ENCODE measurements around the gene PLD5.

The PLD5 gene

DNA sequence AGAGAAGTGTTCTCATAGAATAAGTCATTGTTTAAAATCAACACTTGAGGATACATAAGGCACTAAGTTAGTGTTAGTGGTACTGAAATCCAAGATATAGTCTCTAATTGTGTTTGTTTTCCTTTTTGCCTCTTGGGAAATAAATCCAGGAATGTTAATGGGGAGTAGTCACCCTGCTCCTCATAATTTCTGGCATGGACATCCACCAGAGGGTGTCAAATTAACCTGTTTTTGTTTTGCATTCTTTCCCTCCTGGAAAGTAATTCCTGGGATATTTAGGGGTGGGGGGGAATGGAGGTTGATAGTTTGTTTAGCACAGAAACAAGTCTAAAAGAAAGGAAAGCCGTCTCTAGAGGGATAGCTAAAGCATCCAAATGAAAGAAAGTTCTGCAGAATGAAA is 437.8 kb downstream of the PLD5 start:
- TF ChIP-seq RAD21 (IDR thresholded peaks at IDR 0.05; ENCODE audit: low read depth) (no peak), TEAD4 (IDR thresholded peaks at IDR 0.05) (no peak), NFIC (IDR thresholded peaks at IDR 0.05) (no peak), MAX (IDR thresholded peaks at IDR 0.05) (no peak), YY1 (IDR thresholded peaks at IDR 0.05; ENCODE audit: low read depth) (no peak), USF1 (IDR thresholded peaks at IDR 0.05) (no peak), TCF12 (IDR thresholded peaks at IDR 0.05; ENCODE audit: low read depth) (no peak), EP300 (IDR thresholded peaks at IDR 0.05; ENCODE audit: borderline replicate concordance) (no peak), ZBTB7A (IDR thresholded peaks at IDR 0.05; ENCODE audit: low read depth) (no peak), CREB1 (IDR thresholded peaks at IDR 0.05; ENCODE audit: low read depth) (no peak), FOXM1 (IDR thresholded peaks at IDR 0.05; ENCODE audit: borderline replicate concordance, low read depth) (no peak), TAF1 (IDR thresholded peaks at IDR 0.05; ENCODE audit: low read depth) (no peak), EGR1 (IDR thresholded peaks at IDR 0.05) (no peak), CEBPB (IDR thresholded peaks at IDR 0.05) (no peak)
- TF ChIP-seq, protein P1, sequence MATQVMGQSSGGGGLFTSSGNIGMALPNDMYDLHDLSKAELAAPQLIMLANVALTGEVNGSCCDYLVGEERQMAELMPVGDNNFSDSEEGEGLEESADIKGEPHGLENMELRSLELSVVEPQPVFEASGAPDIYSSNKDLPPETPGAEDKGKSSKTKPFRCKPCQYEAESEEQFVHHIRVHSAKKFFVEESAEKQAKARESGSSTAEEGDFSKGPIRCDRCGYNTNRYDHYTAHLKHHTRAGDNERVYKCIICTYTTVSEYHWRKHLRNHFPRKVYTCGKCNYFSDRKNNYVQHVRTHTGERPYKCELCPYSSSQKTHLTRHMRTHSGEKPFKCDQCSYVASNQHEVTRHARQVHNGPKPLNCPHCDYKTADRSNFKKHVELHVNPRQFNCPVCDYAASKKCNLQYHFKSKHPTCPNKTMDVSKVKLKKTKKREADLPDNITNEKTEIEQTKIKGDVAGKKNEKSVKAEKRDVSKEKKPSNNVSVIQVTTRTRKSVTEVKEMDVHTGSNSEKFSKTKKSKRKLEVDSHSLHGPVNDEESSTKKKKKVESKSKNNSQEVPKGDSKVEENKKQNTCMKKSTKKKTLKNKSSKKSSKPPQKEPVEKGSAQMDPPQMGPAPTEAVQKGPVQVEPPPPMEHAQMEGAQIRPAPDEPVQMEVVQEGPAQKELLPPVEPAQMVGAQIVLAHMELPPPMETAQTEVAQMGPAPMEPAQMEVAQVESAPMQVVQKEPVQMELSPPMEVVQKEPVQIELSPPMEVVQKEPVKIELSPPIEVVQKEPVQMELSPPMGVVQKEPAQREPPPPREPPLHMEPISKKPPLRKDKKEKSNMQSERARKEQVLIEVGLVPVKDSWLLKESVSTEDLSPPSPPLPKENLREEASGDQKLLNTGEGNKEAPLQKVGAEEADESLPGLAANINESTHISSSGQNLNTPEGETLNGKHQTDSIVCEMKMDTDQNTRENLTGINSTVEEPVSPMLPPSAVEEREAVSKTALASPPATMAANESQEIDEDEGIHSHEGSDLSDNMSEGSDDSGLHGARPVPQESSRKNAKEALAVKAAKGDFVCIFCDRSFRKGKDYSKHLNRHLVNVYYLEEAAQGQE (IDR thresholded peaks at IDR 0.05; ENCODE audit: low read depth), result no peak

GRCh38 chr1:242086093-242086492 is 438.4 kb downstream of the PLD5 start:
- no peak for TF ChIP-seq NFIC (IDR thresholded peaks at IDR 0.05)
- TF ChIP-seq, protein P1 (IDR thresholded peaks at IDR 0.05; ENCODE audit: low read depth), result no peak
- TF ChIP-seq EP300 (IDR thresholded peaks at IDR 0.05; ENCODE audit: borderline replicate concordance), result no peak
- TF ChIP-seq CREB1 (IDR thresholded peaks at IDR 0.05; ENCODE audit: low read depth), result no peak
- TF ChIP-seq YY1 (IDR thresholded peaks at IDR 0.05; ENCODE audit: low read depth), result no peak
- TF ChIP-seq TEAD4 (IDR thresholded peaks at IDR 0.05), result no peak
- TF ChIP-seq TCF12 (IDR thresholded peaks at IDR 0.05; ENCODE audit: low read depth), result no peak
- TF ChIP-seq RAD21 (IDR thresholded peaks at IDR 0.05; ENCODE audit: low read depth), result no peak
- no peak for TF ChIP-seq ZBTB7A (IDR thresholded peaks at IDR 0.05; ENCODE audit: low read depth)
- no peak for TF ChIP-seq TAF1 (IDR thresholded peaks at IDR 0.05; ENCODE audit: low read depth)
- TF ChIP-seq EGR1 (IDR thresholded peaks at IDR 0.05), result no peak
- TF ChIP-seq FOXM1 (IDR thresholded peaks at IDR 0.05; ENCODE audit: borderline replicate concordance, low read depth), result no peak
- no peak for TF ChIP-seq CEBPB (IDR thresholded peaks at IDR 0.05)
- no peak for TF ChIP-seq USF1 (IDR thresholded peaks at IDR 0.05)
- TF ChIP-seq MAX (IDR thresholded peaks at IDR 0.05), result no peak

DNA sequence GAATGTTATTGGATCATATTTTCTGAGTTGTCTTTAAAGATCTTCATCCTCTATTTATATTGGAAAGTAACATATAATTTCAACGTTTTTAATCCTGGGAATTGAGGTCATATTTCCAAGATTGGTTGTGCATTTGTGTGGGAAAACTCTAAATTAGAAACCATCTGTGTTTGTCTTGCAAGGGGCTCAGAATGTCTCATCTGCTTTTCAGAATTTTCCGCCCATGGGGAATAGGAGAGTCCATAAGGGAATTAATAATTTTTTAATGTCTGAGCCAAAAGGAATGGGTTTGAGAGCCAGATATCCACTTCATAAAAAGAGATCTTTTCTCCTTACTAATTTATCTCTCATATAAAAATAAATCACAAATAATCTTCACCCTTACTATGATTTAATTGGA is 440.8 kb downstream of the PLD5 start:
- TF ChIP-seq USF1 (IDR thresholded peaks at IDR 0.05), result no peak
- TF ChIP-seq TAF1 (IDR thresholded peaks at IDR 0.05; ENCODE audit: low read depth), result no peak
- TF ChIP-seq RAD21 (IDR thresholded peaks at IDR 0.05; ENCODE audit: low read depth), result no peak
- no peak for TF ChIP-seq EP300 (IDR thresholded peaks at IDR 0.05; ENCODE audit: borderline replicate concordance)
- no peak for TF ChIP-seq CREB1 (IDR thresholded peaks at IDR 0.05; ENCODE audit: low read depth)
- TF ChIP-seq TCF12 (IDR thresholded peaks at IDR 0.05; ENCODE audit: low read depth), result no peak

DNA sequence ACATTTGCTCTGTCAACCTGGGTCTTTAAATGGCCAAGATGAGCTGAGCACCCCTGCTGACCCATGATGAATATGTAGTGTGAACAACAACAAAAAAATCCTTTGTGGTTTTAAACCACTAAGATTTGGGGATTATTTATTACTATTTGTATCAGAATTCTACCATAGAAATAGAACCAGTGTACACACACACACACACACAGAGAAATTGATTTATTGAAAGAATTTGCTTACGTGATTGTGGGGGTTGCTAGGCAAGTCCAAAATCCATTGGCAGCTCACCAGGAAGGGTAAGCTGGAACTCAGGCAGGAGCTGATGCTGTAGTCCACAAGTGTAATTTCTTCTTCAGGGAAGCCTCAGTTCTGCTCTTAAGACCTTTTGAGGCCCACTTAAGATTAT is 443.1 kb downstream of the PLD5 start:
- no peak for TF ChIP-seq TCF12 (IDR thresholded peaks at IDR 0.05; ENCODE audit: low read depth)
- no peak for TF ChIP-seq EGR1 (IDR thresholded peaks at IDR 0.05)
- no peak for TF ChIP-seq ZBTB7A (IDR thresholded peaks at IDR 0.05; ENCODE audit: low read depth)

DNA sequence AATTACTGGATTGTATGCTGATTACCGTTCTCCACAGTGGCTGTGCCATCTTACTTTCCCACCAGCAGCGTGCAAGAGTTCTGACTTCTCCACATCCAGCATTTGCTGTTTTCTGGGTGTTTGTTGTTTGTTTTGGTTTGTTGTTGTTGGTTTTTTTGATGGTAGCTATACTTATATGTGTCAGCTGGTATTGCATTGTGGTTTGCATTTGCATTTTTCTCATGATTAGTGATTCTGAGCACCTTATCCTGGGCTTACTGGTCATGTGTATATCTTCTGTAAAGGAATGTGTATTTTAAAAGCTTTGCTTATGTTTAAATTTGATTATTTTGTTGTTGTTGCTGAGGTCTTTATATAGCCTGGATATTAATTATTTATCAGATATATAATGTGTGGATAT is 458.7 kb downstream of the PLD5 start:
- TF ChIP-seq RAD21 (IDR thresholded peaks at IDR 0.05; ENCODE audit: low read depth) (no peak), TAF1 (IDR thresholded peaks at IDR 0.05; ENCODE audit: low read depth) (no peak), NFIC (IDR thresholded peaks at IDR 0.05) (no peak), TEAD4 (IDR thresholded peaks at IDR 0.05) (no peak), YY1 (IDR thresholded peaks at IDR 0.05; ENCODE audit: low read depth) (no peak), EGR1 (IDR thresholded peaks at IDR 0.05) (no peak), TCF12 (IDR thresholded peaks at IDR 0.05; ENCODE audit: low read depth) (no peak), CREB1 (IDR thresholded peaks at IDR 0.05; ENCODE audit: low read depth) (no peak), CEBPB (IDR thresholded peaks at IDR 0.05) (no peak)
- TF ChIP-seq, protein P1 (IDR thresholded peaks at IDR 0.05; ENCODE audit: low read depth), result no peak
